GM21447 (cell line): ENCODE results near the gene SEC31A.
"Not testable (repeated sequence)": the region's sequence is repeated elsewhere in the genome, so short reads cannot be mapped to it uniquely, and the experiment has no call there.

Experiments
- ATAC-seq: cut with Tn5 transposase; IDR thresholded peaks from one replicate; pipeline ENCODE4 v1.9.1; 2021; ENCODE audit not compliant: unreplicated experiment

Gene SEC31A, protein sequence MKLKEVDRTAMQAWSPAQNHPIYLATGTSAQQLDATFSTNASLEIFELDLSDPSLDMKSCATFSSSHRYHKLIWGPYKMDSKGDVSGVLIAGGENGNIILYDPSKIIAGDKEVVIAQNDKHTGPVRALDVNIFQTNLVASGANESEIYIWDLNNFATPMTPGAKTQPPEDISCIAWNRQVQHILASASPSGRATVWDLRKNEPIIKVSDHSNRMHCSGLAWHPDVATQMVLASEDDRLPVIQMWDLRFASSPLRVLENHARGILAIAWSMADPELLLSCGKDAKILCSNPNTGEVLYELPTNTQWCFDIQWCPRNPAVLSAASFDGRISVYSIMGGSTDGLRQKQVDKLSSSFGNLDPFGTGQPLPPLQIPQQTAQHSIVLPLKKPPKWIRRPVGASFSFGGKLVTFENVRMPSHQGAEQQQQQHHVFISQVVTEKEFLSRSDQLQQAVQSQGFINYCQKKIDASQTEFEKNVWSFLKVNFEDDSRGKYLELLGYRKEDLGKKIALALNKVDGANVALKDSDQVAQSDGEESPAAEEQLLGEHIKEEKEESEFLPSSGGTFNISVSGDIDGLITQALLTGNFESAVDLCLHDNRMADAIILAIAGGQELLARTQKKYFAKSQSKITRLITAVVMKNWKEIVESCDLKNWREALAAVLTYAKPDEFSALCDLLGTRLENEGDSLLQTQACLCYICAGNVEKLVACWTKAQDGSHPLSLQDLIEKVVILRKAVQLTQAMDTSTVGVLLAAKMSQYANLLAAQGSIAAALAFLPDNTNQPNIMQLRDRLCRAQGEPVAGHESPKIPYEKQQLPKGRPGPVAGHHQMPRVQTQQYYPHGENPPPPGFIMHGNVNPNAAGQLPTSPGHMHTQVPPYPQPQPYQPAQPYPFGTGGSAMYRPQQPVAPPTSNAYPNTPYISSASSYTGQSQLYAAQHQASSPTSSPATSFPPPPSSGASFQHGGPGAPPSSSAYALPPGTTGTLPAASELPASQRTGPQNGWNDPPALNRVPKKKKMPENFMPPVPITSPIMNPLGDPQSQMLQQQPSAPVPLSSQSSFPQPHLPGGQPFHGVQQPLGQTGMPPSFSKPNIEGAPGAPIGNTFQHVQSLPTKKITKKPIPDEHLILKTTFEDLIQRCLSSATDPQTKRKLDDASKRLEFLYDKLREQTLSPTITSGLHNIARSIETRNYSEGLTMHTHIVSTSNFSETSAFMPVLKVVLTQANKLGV

DNA sequence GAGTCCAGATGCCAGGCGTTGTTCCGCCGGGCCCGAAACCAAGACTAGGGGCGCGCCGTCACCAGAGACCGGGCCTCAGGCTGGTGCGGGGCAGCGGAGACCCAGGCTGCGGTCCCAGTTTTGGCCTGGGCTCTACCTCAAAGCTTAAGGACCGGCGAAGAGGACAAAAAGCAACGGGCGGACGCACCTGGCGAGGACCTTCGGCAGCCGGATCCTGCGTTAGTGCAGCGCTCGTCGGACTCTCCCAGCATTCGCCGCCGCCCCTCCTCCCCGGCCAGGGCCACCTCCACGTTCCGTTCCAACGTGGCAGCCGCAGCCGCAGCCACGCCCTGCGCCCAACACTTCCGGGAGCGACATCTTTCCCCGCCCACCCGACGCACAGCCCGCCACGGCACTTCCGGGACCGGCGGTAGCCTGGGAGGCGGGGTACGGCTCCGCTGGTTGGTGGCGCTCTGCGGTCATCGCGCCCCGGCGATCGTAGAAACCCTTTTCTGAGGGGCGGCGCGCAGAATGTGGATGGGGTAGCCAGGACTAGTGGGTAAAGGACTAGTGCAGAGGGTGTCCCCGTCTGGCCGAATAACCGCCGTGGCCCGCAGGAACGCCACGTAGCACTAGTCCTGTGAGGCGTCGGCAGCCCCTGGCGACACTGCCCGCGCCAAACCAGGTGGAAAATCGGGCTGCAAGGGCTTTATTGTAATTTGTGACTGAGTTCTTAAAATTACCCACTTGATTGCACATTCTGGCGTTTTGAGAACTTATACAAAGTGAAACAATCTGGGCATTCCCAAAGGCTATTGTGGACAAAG is at the start of gene SEC31A:
TSS of gene SEC31A (minus strand) at position 253 of the 806 bp plus-strand sequence. CDS start 9,217 bp downstream, outside the sequence.
- peak; percentile 88 for ATAC-seq

DNA sequence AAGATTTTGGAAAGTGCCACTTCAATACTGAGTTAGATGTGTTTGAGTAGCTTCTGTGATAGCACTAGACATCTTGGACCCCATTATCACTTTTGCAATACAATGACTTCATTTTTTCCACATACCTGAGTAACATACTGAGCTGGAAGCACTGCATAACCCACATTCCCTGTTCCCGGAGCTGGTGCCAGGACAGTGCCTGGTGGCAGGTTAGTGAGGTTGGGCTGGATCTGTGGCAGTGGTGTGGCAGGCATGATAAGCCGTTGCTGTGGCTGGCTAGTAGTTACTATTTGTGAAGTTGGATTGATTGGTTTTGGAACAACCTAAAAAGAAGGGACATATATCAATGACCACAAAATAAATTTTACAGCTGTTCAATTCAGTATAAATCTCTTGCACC is 48.5 kb upstream of the SEC31A start:
- ATAC-seq = no peak

DNA sequence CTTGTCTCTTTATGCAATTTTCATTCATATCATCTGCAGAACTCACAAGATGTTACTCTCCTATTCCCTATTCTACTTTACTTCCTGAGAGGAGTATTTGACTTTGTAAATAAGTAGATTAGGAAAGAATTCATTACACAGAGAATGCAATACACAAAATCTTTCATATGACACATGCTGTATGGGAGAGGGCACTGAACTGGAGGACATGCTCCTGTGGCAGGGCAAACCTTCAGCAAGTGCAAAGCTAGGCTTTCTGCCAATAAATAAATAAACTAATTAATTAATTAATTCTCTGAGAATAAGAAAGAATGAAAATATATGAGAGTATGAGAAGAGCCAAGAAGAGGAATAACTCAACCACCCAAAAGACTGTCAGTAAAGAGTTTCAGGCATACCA is 43.5 kb upstream of the SEC31A start:
- ATAC-seq = no peak

DNA sequence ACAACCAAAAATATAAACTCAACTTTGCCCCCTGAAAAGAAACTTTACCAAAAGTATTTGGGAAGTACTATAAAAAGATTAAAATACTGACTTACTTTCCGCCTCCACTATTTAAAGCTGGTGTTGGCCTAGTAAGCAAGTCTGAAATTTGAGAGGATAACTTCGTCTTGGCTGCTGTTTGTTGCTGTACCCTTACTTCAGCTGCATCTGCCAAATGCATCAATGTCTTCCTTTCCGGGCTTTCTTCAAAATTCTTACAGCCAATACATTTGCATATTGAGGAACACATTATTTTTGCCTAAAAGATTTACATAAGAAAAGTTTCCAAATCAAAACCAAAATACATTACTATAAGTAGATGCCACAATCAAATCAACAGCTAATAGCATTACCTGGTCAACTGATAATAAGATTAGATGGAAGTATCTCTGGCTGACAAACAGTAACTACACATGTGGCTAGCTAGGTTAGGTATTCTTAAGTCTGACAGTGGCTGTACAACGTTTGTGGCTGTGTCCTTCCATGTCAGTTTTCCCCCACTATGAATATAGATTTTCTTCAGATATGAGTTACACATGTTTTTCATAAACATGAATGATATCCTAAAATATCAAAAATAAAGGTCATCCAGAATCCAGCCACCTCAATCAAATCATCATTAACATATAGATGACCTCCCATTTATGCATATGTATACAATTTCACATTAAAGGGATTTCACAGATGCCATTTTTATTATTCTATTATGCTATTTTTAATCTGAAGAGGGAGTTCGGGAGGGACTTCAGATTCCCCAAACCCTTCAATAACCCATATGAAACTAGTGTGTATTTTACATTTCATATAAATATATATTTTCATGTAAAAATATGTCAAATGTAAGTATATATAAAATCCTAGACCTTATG is 40.1 kb upstream of the SEC31A start:
- ATAC-seq = no peak

DNA sequence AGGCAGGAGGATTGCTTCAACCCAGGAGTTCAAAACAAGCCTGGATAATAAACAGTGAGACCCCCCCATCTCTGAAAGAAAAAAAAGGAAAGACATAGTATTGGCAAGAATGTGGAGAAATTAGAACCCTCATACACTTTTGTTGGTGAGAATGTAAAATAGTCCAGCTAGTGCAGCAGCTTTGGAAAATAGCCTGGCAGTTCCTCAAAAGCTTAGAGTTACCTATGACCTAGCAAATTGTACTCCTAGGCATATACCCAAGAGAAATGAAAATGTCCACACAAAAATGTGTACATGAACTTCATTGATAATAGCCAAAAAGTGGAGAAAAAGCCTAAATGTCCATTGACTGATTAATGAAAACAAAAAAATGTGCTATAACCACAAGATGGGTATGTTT is 30.8 kb upstream of the SEC31A start:
- no peak for ATAC-seq

DNA sequence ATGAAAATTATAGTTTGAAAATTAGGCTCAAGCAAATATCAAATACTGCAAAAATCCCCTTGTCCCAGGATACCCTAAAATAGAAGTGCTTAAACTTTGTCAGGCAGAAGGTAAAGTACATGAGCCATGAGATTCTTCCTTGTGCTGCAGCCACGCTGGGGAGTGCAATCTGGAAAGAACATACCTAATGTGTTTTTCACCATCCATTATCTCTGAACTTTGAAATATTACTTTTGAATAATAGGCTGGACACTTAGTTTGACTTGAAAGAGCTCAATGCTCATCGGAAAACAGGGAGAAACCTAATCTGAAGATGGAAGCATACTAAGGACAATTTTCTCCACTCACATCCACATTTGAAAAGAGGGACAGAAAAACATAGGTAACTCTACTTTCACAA is 28.4 kb upstream of the SEC31A start:
- ATAC-seq = no peak

DNA sequence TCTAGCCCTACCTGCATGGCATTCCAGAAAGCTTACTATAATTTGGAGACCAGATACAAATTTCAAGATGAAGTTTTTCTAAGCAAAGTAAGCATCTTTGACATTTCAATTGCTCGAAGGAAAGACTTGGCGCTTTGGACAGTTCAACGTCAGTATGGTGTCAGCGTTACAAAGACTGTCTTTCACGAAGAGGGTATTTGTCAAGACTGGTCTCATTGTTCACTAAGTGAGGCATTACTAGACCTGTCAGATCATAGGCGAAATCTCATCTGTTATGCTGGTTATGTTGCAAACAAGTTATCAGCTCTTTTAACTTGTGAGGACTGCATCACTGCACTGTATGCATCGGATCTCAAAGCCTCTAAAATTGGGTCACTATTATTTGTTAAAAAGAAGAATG is 27.1 kb upstream of the SEC31A start:
- no peak for ATAC-seq

DNA sequence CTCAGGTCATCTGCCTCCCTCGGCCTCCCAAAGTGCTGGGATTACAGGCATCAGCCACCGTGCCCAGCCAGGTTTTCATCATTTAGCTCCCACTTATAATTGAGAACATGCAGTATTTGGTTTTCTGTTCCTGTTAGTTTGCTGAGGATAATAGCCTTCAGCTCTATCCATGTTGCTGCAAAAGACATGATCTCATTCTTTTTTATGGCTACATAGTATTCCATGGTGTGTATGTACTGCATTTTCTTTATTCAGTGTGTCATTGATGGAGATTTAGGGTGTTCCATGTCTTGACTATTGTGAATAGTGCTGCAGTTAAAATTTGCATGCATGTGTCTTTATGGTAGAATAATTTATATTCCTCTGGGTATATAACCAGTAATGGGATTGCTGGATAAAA is 23.0 kb upstream of the SEC31A start:
- ATAC-seq = not testable (repeated sequence)

DNA sequence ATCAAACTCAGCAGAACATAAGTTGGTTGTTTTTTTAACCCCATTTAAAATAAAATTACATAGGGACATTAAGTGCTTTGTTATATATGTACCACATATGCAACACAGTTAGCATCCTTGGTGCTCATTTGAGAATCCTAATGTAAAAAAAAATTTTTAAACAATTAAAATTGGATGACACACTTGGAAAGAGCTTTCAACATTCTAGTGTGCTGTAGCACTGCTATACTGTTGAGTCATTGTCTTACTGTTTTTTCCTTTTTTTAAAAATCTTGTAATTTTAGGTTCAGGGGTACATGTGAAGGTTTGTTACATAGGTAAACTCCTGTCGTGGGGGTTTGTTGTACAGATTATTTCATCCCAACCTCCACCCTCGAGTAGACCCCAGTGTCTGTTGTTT is 22.4 kb upstream of the SEC31A start:
- ATAC-seq = no peak

DNA sequence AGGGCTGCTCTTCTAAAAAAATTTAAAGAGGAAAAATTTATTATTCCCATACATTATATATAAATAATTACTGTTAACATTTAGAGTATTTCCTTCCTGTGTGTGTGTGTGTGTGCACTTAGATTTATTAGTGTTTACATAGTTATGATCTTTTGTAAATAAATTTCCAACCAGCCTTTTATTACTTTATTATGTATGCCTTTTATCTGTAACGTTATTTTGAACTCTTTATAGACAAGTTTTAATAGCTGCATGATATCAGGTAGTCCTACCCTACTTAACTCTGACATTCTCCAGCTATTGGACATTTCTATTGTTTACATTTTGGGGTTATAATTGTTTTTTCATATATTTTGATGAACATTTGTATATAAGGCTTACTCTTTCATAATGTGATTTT is 18.4 kb upstream of the SEC31A start:
- ATAC-seq = no peak

DNA sequence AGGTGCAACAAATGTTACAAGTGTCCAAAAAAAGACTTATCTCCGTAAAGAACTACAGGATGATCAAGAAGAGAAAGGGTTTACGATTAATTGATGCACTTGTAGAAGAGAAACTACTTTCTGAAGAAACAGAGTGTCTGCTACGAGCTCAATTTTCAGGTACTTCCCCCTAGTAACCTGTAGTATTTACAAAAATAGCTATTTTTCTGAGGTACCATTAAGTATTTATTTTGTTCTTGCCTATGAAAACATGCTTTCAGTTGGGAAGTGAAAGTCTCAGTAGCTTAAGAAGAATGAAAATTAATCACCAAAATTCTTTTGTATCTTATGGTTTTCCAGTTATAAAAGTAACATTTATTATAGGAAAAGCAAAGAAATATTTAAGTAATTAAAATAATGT is 15.5 kb upstream of the SEC31A start:
- peak; percentile 47 for ATAC-seq

DNA sequence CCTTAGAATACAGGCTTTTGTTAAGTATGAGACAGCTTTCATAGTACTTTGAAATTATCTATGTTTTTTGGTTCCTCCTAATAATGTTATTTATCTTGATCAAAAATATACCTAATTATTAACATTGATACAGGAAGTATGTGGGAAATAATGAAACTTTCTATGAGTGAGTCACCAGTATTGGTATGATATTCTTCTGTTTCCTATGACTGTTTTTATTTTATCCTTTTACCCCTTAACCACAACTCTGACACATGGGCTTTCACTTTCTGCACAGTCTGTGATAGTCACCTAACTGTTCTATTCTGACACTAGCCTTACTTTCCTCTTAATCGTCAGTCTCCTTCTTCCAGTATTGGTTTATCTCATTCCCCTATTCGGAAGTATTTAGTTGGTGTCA is 14.3 kb upstream of the SEC31A start:
- peak; percentile 52 for ATAC-seq

DNA sequence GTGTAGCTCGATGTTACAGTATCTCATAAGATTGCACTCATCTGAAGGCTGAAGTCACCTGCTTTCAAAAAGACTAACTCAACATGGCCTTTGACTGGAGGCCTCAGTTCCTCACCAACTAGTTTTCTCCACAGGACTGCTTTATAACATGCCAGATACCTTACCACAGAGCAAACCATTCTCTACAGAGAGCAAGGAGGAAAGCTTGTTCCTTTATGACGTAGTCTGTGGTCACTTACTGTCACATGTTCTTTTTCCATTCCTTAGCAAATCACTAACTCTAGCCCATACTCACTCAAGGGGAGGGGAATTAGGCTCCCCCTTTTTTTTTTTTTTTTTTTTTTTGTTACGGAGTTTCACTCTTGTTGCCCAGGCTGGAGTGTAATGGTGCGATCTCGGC is 12.8 kb upstream of the SEC31A start:
- no peak for ATAC-seq

DNA sequence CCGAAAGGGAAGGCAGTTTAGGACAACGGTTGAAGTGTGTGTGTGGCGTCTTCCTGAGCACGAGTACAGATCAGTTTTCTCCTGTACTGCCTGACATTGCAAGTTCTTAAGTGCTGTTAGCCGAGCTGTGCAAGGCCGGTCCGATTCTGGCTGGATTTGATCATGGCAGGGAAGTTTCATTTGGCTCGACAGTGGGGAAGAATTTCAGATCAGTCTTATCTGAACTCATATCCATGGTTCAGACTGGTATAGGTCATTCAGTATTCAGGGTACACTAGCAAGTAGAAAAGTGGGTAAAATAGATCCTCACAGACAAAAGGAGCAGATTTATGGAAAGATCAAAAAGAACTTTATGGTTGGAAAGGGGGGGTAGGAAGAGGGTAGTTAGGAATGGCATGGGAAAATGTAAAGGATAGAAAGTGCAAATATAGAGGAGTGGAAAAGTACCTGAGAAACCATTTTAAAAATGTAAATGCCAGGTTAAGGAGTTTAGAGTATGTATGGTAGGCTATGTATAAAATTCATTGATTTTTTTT is 10.3 kb upstream of the SEC31A start:
- ATAC-seq = no peak

DNA sequence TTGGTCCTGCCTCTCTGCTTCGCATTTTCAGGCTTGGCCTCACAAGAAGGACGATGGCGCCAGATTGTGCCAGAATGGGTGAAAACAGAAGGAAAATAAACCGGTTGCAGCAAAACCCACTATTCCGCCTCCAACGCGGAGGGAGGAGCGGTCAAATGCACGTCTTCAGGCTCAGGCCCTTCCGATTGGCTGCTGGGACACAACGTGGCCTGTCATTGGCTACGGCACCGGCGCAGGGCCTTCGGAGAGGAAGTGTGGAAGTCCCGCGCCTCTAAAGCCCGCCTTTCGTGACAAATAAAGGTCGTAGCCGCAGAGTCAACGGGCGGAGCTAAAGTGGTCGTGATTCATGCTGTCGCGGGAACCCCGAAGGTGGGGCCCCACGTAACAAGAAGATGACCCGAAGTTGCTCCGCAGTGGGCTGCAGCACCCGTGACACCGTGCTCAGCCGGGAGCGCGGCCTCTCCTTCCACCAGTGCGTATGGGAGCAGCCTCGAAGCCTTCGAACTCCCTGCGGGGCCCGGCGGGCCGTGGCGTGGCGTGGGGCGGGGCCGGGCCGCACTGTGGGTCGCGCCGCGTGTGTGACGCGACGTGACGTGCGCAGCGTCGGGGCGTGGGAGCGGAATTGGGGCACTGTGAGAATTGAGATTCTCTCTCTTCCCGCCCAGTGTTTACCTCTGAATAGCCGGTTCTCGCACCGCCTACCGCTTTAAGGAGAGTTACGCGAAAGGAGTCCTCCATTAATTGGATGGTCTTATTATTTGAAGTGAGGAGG is 9.6 kb upstream of the SEC31A start, which contains the start of gene THAP9:
TSS of gene THAP9 (plus strand) at position 325 of the 772 bp plus-strand sequence. CDS start at position 393, 68 bp downstream.
- peak; percentile 88 for ATAC-seq

DNA sequence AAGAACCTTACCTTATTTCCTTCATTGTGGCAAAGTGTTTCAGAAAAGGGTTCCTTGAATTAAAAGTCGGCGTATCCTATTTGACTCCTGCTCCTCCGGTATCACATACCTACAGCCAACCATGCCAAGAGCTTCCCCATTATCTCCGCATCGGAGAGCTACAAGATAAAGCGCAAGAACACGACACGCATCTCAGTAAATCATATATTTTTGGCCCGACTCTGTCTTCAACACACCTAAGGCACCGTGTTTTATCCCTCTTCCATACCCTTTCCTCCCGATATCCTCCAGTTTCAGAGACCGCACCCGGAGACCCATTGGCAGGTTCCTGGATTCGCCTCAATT is 9.1 kb upstream of the SEC31A start:
- peak; percentile 8 for ATAC-seq

DNA sequence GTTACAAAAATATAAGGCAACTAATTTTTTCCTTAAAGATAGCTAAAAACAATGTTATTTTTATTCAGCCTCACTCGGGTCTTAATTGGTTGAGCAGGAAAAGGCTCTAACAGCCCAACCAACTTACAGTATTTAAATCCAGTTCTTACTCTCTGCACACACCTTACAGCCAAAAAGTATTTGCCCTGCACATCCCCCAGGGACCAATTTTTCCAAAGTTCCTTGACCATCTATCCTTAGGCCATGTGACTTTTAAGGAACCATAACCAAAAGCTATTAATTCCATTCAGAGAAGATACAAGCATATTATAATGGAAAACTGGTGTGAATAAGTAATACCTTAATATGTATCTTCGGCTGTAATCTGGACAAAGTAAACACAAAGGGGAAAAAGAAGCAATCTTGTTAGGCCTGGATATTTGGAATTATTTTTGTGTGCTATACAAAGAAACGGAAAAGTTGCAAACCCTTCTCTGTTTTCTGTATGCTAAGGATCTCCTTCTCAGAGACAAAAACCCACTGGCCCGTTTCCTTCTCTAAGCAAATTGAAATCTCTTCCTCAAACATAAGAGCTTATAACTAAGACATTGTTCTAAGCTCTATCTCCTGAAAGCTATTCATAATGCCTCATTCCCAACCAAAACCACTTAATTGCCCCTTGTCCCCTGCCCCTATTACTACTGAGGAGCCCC is 8.6 kb upstream of the SEC31A start:
- no peak for ATAC-seq
